ENCODE results near the gene CERS6.
A peak's percentile ranks its signal among the peaks of the same experiment; 100 is the strongest.

The CERS6 gene

GRCh38 chr2:168679741-168680310 is 223.8 kb downstream of the CERS6 start:
- no peak for DNase-seq

DNA sequence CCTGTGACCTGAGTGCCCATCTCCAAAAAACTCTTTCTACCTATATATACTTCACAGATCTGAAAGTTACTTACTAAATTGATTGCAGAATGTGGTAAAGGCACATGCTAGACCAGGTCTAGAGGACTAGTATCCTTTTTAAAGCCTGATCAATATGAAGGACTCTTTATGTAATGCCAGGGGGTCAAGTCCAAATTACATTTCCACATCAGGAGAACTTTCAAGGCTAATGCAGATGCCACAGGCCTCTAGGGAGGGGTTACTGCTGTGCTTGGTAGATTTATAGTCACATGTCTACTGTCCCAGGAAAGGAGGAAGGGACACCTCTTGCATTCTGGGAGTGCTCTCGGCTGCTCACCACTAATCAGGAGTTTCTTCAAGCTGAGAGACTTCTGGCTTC is 227.9 kb downstream of the CERS6 start:
- DNase-seq, result no peak

GRCh38 chr2:168684921-168685599 is 229.0 kb downstream of the CERS6 start:
- no peak for DNase-seq

DNA sequence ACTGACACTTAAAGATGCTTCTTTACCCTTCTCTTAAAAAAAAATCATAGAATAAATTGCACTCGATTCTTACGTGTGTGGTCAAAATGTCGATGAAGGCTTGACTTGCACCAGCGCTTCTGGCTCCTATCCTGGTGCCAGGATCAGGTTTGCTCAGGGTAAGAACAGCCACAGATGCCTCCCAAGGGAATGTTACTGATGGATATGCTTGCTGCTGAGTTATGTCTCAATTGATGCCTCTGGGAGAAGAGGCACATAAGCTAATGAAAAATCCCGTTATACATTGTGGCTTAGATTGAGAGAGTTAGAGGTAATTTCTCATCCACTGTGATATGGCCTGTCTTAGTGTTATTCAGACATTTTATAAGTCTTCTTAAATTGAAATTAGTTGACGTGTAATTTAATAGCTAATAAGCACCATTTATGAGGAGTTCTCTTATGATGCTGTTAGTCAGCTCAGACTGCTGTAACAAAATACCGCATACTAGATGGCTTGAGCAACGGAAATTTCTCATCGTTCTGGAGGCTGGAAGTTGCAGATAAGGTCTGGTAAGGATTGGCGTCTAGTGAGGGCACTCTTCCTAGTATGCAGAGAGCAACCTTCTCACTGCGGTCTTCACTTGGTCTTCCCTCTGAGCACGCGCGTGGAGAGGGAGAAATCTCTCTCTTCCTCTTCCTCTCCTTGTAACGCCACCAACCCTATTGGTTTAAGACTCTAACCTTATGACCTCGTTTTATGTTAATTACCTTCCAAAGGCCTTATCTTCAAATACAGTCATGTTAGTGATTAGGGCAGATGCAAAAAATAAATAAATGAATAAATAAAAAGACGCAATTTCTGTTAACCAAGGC is 229.8 kb downstream of the CERS6 start:
- no peak for DNase-seq

DNA sequence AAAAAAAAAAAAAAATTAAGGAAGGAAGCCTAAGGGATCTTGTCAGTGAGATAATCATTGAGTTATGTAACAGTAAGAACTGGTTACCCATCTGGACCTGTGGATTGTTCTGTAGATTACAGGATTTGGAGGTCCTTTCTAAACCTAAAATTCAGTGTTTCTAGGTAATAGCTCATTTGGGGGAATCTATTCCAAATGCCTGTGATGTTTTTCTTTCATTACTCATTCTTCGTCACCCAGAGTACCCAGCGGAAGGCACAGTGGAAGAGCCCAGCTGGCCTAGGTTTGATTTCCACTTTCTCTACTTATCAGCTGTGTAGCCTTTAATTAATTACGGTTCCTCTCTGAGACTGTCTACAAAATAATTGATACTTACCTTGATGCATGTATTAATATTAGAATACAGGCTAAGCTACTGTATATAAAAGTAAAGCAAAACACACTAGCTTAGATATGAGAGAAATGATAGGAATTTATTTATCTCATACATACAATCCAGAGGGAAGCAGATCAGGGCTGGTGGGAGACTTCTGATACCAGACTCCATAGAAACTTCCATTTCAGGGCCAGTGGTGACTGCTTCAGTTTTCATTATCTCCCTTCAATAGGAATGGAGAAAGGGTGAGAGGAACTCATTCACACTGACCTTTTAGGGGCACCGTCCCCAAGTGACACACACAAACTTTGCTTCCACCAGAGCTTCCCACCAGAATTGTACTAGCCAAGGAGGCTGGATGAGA is 230.6 kb downstream of the CERS6 start:
- DNase-seq, result no peak

GRCh38 chr2:168687314-168687713 is 231.2 kb downstream of the CERS6 start:
- DNase-seq, result peak; percentile 36

DNA sequence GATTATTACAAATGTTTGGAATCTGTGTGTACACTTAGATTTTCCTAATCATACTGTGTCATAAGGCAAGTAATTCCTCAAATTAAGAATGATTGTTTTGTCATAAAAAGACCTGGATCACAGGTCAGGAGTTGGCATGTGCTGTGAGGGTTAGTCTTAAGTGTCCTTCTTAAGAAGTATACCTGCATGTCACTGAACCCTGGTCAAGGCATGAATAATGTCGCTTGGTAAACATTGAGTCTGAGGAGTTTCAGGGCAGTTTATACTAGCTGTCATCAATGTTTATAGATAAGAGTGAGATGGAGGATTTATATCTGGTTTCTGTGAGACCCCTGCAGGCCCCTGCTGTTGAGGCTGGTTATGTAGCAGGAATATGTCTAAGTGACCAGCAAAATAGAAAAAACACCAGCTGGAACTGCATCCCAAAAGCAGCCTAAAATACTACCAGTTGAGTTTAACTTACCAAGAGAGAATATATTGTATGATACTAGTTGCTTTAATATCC is 234.4 kb downstream of the CERS6 start:
- no peak for DNase-seq

GRCh38 chr2:168691221-168691620 is 235.1 kb downstream of the CERS6 start:
- DNase-seq, result no peak

DNA sequence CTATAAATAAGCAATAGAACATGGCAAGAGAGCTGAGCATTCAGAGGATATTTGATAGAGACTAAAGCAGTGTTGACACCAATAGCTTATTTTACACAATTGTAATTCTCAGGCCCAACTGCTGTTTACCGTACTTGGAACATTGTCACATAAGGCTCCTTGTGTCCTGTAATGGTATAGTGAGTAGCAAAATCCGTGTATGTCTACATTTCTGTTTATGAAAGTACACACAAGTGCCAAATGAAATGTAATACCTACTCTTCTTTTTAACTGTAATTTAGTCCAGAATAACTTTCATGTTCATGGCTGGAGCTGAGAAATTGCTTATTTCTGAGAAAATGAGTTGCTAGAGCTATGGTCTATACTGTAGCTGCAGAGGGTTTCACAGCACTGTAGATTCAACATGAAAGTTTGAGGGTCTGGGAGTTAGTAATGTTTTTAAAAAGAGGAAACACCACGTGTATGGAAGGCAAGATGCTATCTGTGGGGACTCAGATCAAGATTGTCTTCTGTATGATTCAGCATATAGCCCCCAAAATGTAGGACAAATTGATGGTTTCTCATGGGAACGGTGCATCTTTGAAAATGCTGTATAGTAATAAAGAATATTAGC is 236.2 kb downstream of the CERS6 start:
- no peak for DNase-seq

GRCh38 chr2:168694173-168694572 is 238.1 kb downstream of the CERS6 start:
- no peak for DNase-seq

GRCh38 chr2:168694866-168695265 is 238.8 kb downstream of the CERS6 start:
- no peak for DNase-seq

- DNase-seq, result no peak
Measured at GRCh38 chr2:168697668-168698121, 241.6 kb downstream of the CERS6 start.

GRCh38 chr2:168698969-168699368 is 242.9 kb downstream of the CERS6 start:
- DNase-seq, result no peak

- DNase-seq, result peak; percentile 11
Measured at GRCh38 chr2:168699844-168700417, 243.9 kb downstream of the CERS6 start.

DNA sequence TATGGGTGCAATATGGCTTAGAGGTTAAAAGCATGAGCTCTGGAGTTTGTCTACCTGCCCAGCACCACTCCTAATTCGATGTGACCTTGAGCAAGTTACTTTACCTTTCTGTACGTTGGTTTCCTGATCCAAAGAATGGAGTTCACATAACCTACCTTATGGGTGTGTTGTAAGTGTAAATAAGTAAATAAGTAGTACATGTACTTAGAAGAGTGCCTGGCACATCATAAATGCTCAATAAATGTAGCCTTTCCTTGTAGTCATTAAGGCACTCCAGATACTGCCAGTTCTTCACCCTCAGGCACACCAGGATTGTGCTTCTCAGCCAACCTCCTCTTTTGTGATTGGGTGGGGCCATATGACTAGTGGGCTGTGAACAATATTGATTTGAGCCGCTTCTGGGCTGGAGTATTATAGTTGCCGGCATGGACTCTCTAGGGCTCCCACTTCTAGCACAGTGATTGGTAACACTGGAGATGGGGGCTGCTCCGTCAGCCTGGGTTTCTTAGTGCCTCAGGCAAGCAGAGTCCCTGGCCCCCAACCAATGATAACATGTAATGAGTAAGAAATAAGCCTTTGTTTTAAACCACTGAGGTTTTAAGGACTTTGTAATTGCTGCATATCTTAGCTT is 244.7 kb downstream of the CERS6 start:
- DNase-seq, result no peak

DNA sequence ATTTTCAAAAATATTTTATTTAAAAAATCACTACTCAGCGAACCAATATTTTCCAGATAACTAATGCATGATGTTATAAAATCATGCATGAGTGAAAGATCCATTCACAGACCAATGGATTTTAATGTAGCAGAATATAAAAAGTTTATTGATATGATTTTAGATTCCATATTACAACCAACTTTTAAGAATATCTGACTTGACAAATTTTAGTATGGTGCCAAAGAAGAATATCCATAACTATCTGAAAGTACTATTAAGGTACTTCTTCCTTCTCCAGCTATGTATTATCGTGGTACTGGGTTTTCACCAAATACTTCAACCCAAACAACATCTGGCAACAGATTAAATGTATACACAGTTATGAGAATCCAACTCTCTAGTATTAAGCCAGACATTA is 246.5 kb downstream of the CERS6 start:
- DNase-seq, result no peak

DNA sequence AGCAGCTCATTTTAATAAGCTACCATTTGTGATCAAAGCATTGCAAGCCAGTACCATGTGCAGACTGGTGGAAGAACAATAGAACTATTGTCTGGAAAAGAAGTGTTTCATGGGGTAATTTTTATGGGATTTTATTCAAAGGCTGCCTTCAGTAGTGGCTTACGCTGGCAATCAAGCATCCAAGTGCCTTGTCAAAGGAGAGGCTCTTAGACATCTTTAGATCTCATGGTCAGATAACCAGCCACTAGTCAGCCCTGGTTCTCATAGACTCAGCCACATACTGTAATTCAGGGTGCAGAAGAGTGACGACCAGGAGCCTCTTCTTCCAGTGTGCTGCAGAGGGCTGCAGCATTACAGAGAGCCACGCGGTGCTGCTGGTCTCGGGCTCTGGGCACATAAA is 247.9 kb downstream of the CERS6 start:
- DNase-seq, result no peak

GRCh38 chr2:168705534-168706470 is 249.7 kb downstream of the CERS6 start:
- no peak for DNase-seq

GRCh38 chr2:168706806-168707205 is 250.7 kb downstream of the CERS6 start:
- no peak for DNase-seq

- no peak for DNase-seq
Measured at GRCh38 chr2:168708080-168708479, 252.0 kb downstream of the CERS6 start.
